ENCODE data around the gene GOT1.

Gene GOT1
- 9.2 to 13.3 (median 12.6) reads per million in 3 donors for total RNA-seq

- peak; percentile 86 to 92 (median 90) for DNase-seq
- peak within 1 kb of the TSS; percentile 81 for H3K4me3 ChIP-seq (ENCODE audit: insufficient read depth, low read depth, low read length, poor library complexity, severe bottlenecking)
- peaks cover 16% of the 10 kb centered on the region for H3K4me1 ChIP-seq (ENCODE audit: control insufficient read depth, insufficient read depth, low read length, poor library complexity, severe bottlenecking)
- H3K36me3 ChIP-seq (ENCODE audit: control insufficient read depth, insufficient read depth, low read length), result no peaks in the 10 kb centered on the region
- H3K27me3 ChIP-seq (replicated peaks; ENCODE audit: control insufficient read depth, insufficient read depth, low read length, poor library complexity, severe bottlenecking), result no peaks in the 10 kb centered on the region
- H3K9me3 ChIP-seq (ENCODE audit: control insufficient read depth, low read length), result no peaks in the 10 kb centered on the region
- peak within 1 kb of the TSS; percentile 80 for H3K27ac ChIP-seq (ENCODE audit: insufficient read depth, low read length, poor library complexity, severe bottlenecking)
These were observed at the start of gene GOT1 for GRCh38 chr10:99430451-99431189. TSS of gene GOT1 (minus strand) at chr10:99430624. CDS start at chr10:99430565, 59 bp downstream.

- Histone ChIP-seq H3K4me3 (ENCODE audit: insufficient read depth, low read depth, low read length, poor library complexity, severe bottlenecking) (no peak overlapping the region), H3K4me1 (ENCODE audit: control insufficient read depth, insufficient read depth, low read length, poor library complexity, severe bottlenecking) (no peaks in the 10 kb centered on the region), H3K36me3 (ENCODE audit: control insufficient read depth, insufficient read depth, low read length) (no peaks in the 10 kb centered on the region), H3K9me3 (ENCODE audit: control insufficient read depth, low read length) (no peaks in the 10 kb centered on the region), H3K27ac (ENCODE audit: insufficient read depth, low read length, poor library complexity, severe bottlenecking) (no peak overlapping the region), H3K27me3 (replicated peaks; ENCODE audit: control insufficient read depth, insufficient read depth, low read length, poor library complexity, severe bottlenecking) (peaks cover 4% of the 10 kb centered on the region)
- no peak for DNase-seq
These were observed 39.9 kb upstream of the GOT1 start for GRCh38 chr10:99470327-99470726.

GRCh38 chr10:99467236-99467999 lies 37.0 kb upstream of the GOT1 start:
- Histone ChIP-seq H3K27me3 (replicated peaks; ENCODE audit: control insufficient read depth, insufficient read depth, low read length, poor library complexity, severe bottlenecking) (peaks cover 4% of the 10 kb centered on the region), H3K9me3 (ENCODE audit: control insufficient read depth, low read length) (no peaks in the 10 kb centered on the region), H3K4me3 (ENCODE audit: insufficient read depth, low read depth, low read length, poor library complexity, severe bottlenecking) (no peak overlapping the region), H3K27ac (ENCODE audit: insufficient read depth, low read length, poor library complexity, severe bottlenecking) (no peak overlapping the region), H3K4me1 (ENCODE audit: control insufficient read depth, insufficient read depth, low read length, poor library complexity, severe bottlenecking) (no peaks in the 10 kb centered on the region), H3K36me3 (ENCODE audit: control insufficient read depth, insufficient read depth, low read length) (no peaks in the 10 kb centered on the region)
- DNase-seq, result no peak

GRCh38 chr10:99466632-99467223 lies 36.3 kb upstream of the GOT1 start:
- no peaks in the 10 kb centered on the region for H3K4me1 ChIP-seq (ENCODE audit: control insufficient read depth, insufficient read depth, low read length, poor library complexity, severe bottlenecking)
- H3K27me3 ChIP-seq (replicated peaks; ENCODE audit: control insufficient read depth, insufficient read depth, low read length, poor library complexity, severe bottlenecking), result peaks cover 4% of the 10 kb centered on the region
- no peaks in the 10 kb centered on the region for H3K36me3 ChIP-seq (ENCODE audit: control insufficient read depth, insufficient read depth, low read length)
- DNase-seq, result no peak
- no peak overlapping the region for H3K27ac ChIP-seq (ENCODE audit: insufficient read depth, low read length, poor library complexity, severe bottlenecking)
- no peak overlapping the region for H3K4me3 ChIP-seq (ENCODE audit: insufficient read depth, low read depth, low read length, poor library complexity, severe bottlenecking)
- no peaks in the 10 kb centered on the region for H3K9me3 ChIP-seq (ENCODE audit: control insufficient read depth, low read length)

- DNase-seq, result no peak
- H3K27ac ChIP-seq (ENCODE audit: insufficient read depth, low read length, poor library complexity, severe bottlenecking), result no peak overlapping the region
- no peaks in the 10 kb centered on the region for H3K9me3 ChIP-seq (ENCODE audit: control insufficient read depth, low read length)
- H3K4me1 ChIP-seq (ENCODE audit: control insufficient read depth, insufficient read depth, low read length, poor library complexity, severe bottlenecking), result no peaks in the 10 kb centered on the region
- H3K27me3 ChIP-seq (replicated peaks; ENCODE audit: control insufficient read depth, insufficient read depth, low read length, poor library complexity, severe bottlenecking), result no peaks in the 10 kb centered on the region
- no peaks in the 10 kb centered on the region for H3K36me3 ChIP-seq (ENCODE audit: control insufficient read depth, insufficient read depth, low read length)
- no peak overlapping the region for H3K4me3 ChIP-seq (ENCODE audit: insufficient read depth, low read depth, low read length, poor library complexity, severe bottlenecking)
These were observed 30.8 kb upstream of the GOT1 start for GRCh38 chr10:99461230-99461629.

- Histone ChIP-seq H3K36me3 (ENCODE audit: control insufficient read depth, insufficient read depth, low read length) (no peaks in the 10 kb centered on the region), H3K27ac (ENCODE audit: insufficient read depth, low read length, poor library complexity, severe bottlenecking) (no peak overlapping the region), H3K27me3 (replicated peaks; ENCODE audit: control insufficient read depth, insufficient read depth, low read length, poor library complexity, severe bottlenecking) (no peaks in the 10 kb centered on the region), H3K4me3 (ENCODE audit: insufficient read depth, low read depth, low read length, poor library complexity, severe bottlenecking) (no peak overlapping the region), H3K4me1 (ENCODE audit: control insufficient read depth, insufficient read depth, low read length, poor library complexity, severe bottlenecking) (no peaks in the 10 kb centered on the region), H3K9me3 (ENCODE audit: control insufficient read depth, low read length) (no peaks in the 10 kb centered on the region)
- DNase-seq, result no peak
These were observed 29.6 kb upstream of the GOT1 start for GRCh38 chr10:99460070-99460469.

- Histone ChIP-seq H3K36me3 (ENCODE audit: control insufficient read depth, insufficient read depth, low read length) (no peaks in the 10 kb centered on the region), H3K4me3 (ENCODE audit: insufficient read depth, low read depth, low read length, poor library complexity, severe bottlenecking) (no peak overlapping the region), H3K27ac (ENCODE audit: insufficient read depth, low read length, poor library complexity, severe bottlenecking) (no peak overlapping the region), H3K9me3 (ENCODE audit: control insufficient read depth, low read length) (no peaks in the 10 kb centered on the region), H3K27me3 (replicated peaks; ENCODE audit: control insufficient read depth, insufficient read depth, low read length, poor library complexity, severe bottlenecking) (no peaks in the 10 kb centered on the region), H3K4me1 (ENCODE audit: control insufficient read depth, insufficient read depth, low read length, poor library complexity, severe bottlenecking) (no peaks in the 10 kb centered on the region)
- DNase-seq, result no peak
These were observed 28.8 kb upstream of the GOT1 start for GRCh38 chr10:99459217-99459616.

- Histone ChIP-seq H3K27ac (ENCODE audit: insufficient read depth, low read length, poor library complexity, severe bottlenecking) (no peak overlapping the region), H3K4me1 (ENCODE audit: control insufficient read depth, insufficient read depth, low read length, poor library complexity, severe bottlenecking) (no peaks in the 10 kb centered on the region), H3K27me3 (replicated peaks; ENCODE audit: control insufficient read depth, insufficient read depth, low read length, poor library complexity, severe bottlenecking) (no peaks in the 10 kb centered on the region), H3K9me3 (ENCODE audit: control insufficient read depth, low read length) (no peaks in the 10 kb centered on the region), H3K4me3 (ENCODE audit: insufficient read depth, low read depth, low read length, poor library complexity, severe bottlenecking) (no peak overlapping the region), H3K36me3 (ENCODE audit: control insufficient read depth, insufficient read depth, low read length) (no peaks in the 10 kb centered on the region)
- DNase-seq, result no peak
These were observed 27.4 kb upstream of the GOT1 start for GRCh38 chr10:99457813-99458212.

- Histone ChIP-seq H3K27ac (ENCODE audit: insufficient read depth, low read length, poor library complexity, severe bottlenecking) (no peak overlapping the region), H3K4me3 (ENCODE audit: insufficient read depth, low read depth, low read length, poor library complexity, severe bottlenecking) (no peak overlapping the region), H3K4me1 (ENCODE audit: control insufficient read depth, insufficient read depth, low read length, poor library complexity, severe bottlenecking) (no peaks in the 10 kb centered on the region), H3K9me3 (ENCODE audit: control insufficient read depth, low read length) (no peaks in the 10 kb centered on the region), H3K27me3 (replicated peaks; ENCODE audit: control insufficient read depth, insufficient read depth, low read length, poor library complexity, severe bottlenecking) (no peaks in the 10 kb centered on the region), H3K36me3 (ENCODE audit: control insufficient read depth, insufficient read depth, low read length) (no peaks in the 10 kb centered on the region)
- no peak for DNase-seq
These were observed 26.5 kb upstream of the GOT1 start for GRCh38 chr10:99456931-99457288.
